ENCODE results near the gene CASKIN2.

CASKIN2 gene

DNA sequence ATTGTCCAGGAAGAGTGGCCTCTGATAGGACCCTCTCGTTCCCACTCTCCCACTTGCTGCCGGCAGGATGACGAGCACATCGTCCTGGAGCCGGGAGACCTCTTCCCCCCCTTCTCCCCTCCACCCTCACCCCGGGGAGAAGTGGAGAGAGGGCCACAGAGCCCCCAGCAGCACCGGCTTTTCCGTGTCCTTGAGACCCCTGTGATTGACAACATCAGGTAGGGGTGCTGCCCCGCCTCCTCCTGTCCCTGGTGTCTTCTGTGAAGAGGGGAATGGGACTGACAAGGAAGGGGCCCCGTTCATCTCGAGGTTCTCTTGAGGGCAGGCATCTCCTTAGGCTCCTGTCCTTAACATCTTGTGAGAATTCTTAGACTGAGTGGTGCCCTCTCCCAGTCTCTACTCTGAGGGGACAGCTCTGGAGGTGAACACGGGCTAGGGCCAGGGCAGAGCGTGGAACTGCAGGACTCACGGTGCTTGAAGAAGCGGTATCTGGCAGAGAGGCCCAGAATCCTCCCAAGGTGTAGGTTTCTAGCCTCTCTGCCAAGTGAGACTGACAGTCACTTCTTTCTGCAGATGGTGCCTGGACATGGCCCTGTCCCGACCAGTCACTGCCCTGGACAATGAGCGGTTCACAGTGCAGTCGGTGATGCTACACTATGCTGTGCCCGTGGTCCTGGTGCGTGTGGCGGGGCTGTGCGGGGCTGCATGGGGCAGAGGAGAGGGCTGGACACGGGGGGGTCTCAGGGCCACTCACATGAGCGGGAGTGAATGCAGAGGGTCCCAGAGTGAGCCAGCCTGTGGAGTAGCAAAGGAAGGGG, 26.4 kb downstream of the CASKIN2 start:
- Mint-ChIP-seq H3K4me1 (peaks cover 8% of the 10 kb centered on the region), H3K36me3 (ENCODE audit: low read depth) (peaks cover 11% of the 10 kb centered on the region), H3K27me3 (ENCODE audit: low read depth) (no peaks in the 10 kb centered on the region), H3K9me3 (no peaks in the 10 kb centered on the region), H3K4me3 (no peak overlapping the region), H3K27ac (no peak overlapping the region)
- TF ChIP-seq, protein P1, sequence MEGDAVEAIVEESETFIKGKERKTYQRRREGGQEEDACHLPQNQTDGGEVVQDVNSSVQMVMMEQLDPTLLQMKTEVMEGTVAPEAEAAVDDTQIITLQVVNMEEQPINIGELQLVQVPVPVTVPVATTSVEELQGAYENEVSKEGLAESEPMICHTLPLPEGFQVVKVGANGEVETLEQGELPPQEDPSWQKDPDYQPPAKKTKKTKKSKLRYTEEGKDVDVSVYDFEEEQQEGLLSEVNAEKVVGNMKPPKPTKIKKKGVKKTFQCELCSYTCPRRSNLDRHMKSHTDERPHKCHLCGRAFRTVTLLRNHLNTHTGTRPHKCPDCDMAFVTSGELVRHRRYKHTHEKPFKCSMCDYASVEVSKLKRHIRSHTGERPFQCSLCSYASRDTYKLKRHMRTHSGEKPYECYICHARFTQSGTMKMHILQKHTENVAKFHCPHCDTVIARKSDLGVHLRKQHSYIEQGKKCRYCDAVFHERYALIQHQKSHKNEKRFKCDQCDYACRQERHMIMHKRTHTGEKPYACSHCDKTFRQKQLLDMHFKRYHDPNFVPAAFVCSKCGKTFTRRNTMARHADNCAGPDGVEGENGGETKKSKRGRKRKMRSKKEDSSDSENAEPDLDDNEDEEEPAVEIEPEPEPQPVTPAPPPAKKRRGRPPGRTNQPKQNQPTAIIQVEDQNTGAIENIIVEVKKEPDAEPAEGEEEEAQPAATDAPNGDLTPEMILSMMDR (IDR thresholded peaks at IDR 0.05; ENCODE audit: unreplicated experiment in 3 of 3): no peak

DNA sequence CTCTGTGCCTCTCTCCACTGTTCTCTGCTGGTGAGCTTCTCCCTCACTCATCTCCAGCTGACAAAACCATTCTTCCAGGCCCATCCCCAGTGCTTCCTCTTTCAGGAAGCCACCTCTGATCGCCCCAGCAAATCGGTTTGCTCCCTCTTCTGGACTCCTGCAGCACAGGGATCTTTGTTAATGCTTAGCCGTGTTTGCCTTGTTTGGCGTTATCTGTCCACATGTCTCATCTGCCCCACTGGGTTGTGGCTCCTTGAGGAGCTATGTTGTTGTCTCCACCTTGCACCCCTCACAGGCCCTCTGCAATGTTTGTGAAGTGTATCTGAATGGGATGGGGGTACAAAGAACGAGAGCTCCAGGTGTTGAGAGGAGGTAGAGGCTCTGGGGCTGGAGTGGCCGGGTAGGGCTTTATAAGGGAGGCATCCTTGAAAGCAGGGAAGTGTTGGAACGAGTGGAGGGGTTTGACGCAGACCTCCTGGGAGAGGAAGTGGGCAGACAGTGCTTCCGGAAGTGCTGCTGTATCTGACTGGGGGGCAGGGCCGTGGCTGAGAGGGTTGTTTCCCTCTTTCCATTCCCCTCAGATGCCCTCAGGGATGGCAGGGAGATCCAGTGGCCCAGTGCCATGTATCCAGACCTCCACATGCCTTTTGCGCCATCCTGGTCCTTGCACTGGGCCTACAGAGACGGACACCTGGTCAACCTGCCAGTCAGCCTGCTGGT, 27.8 kb downstream of the CASKIN2 start:
- H3K4me3 Mint-ChIP-seq: no peak overlapping the region
- H3K4me1 Mint-ChIP-seq: peaks cover 19% of the 10 kb centered on the region
- H3K36me3 Mint-ChIP-seq (ENCODE audit: low read depth): peaks cover 8% of the 10 kb centered on the region
- H3K27ac Mint-ChIP-seq: peak overlapping the region in 2 of 3 experiments; percentile 26 to 31
- no peaks in the 10 kb centered on the region for H3K9me3 Mint-ChIP-seq
- TF ChIP-seq, protein P1 (IDR thresholded peaks at IDR 0.05; ENCODE audit: unreplicated experiment in 3 of 3): no peak
- no peaks in the 10 kb centered on the region for H3K27me3 Mint-ChIP-seq (ENCODE audit: low read depth)

- Mint-ChIP-seq H3K9me3 (no peaks in the 10 kb centered on the region), H3K4me1 (peaks cover 19% of the 10 kb centered on the region), H3K27ac (peak overlapping the region in 1 of 3 experiments; percentile 31), H3K4me3 (no peak overlapping the region), H3K36me3 (ENCODE audit: low read depth) (peaks cover 7% of the 10 kb centered on the region), H3K27me3 (ENCODE audit: low read depth) (no peaks in the 10 kb centered on the region)
- TF ChIP-seq, protein P1 (IDR thresholded peaks at IDR 0.05; ENCODE audit: unreplicated experiment in 3 of 3): no peak
Measured at GRCh38 chr17:75486951-75487350, 28.4 kb downstream of the CASKIN2 start.

DNA sequence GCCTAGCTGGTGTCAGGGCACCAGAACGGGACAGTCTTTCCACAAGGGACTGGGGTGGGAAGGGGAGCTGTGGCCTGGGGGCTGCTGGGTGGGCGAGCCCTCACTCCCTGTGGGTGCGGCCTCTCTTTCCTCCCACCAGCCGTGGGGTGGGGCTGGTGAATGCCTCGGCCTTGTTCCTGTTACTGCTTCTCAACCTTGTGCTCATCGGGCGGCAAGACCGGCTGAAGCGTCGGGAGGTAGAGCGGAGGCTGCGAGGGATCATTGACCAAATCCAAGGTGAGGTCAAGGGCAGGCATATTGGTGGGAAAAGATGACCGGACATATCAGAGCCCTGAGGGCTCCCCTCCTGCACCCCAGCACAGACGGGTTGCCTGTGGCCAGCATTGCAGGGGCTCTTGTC, 29.2 kb downstream of the CASKIN2 start:
- Mint-ChIP-seq H3K4me1 (peaks cover 26% of the 10 kb centered on the region), H3K36me3 (ENCODE audit: low read depth) (peaks cover 7% of the 10 kb centered on the region)

DNA sequence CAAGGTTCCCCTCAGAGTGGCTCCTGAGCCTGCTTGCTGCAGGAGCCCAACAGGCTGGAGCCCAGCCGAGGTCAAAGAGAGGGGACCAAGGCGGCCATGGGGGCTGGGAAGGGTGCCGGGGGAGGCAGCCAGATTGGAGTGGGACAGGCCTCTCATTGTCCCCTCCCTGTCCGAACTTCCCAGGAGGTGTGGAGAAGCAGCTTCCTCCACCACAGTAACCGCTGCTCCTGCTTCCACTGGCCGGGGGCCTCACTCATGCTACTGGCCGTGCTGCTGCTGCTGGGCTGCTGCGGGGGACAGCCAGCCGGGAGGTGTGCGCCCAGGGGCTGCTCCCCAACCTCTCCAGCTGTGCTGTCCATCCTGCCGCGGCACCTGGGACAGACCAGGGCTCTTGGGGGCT, 29.6 kb downstream of the CASKIN2 start:
- no peaks in the 10 kb centered on the region for H3K27me3 Mint-ChIP-seq (ENCODE audit: low read depth)

More for the DNA sequence above, 29.2 kb downstream of the CASKIN2 start:
- Mint-ChIP-seq H3K9me3 (no peaks in the 10 kb centered on the region), H3K27me3 (ENCODE audit: low read depth) (no peaks in the 10 kb centered on the region), H3K4me3 (no peak overlapping the region), H3K27ac (no peak overlapping the region)
- TF ChIP-seq, protein P1 (IDR thresholded peaks at IDR 0.05; ENCODE audit: unreplicated experiment in 3 of 3): no peak

More for the DNA sequence above, 29.6 kb downstream of the CASKIN2 start:
- no peak overlapping the region for H3K4me3 Mint-ChIP-seq
- TF ChIP-seq, protein P1 (IDR thresholded peaks at IDR 0.05; ENCODE audit: unreplicated experiment in 3 of 3): no peak
- H3K4me1 Mint-ChIP-seq: peaks cover 31% of the 10 kb centered on the region
- H3K36me3 Mint-ChIP-seq (ENCODE audit: low read depth): peaks cover 7% of the 10 kb centered on the region
- no peaks in the 10 kb centered on the region for H3K9me3 Mint-ChIP-seq
- no peak overlapping the region for H3K27ac Mint-ChIP-seq

All from nephron (organoid).